CD14-positive monocyte (primary cell): ENCODE data around the gene LAMB4. TPM values are rescaled to one million over a fixed set of nuclear protein-coding genes. Genes with fewer than 3 reads are reported as not detected.

Experiments
- DNase-seq, 3 donors: peaks; one replicate each; pipeline ENCODE4 v3.0.0-alpha.2; 2011 to 2022
- H2AFZ ChIP-seq: 2 replicates; pipeline ENCODE4 v1.6.0; 2012; ENCODE audit warnings: mild to moderate bottlenecking, low read depth, low read length, inconsistent platforms; ENCODE audit not compliant: insufficient read depth, poor library complexity, severe bottlenecking
- H3K27ac ChIP-seq, 2 donors: 1 replicate in 1 of 2; 2 replicates in 1 of 2; pipeline ENCODE4 v1.5.1; 2012 to 2013; ENCODE audit warnings: low read length in 2 of 2, control low read depth in 1 of 2, inconsistent platforms in 1 of 2, low read depth in 1 of 2, mild to moderate bottlenecking in 1 of 2
- H3K27me3 ChIP-seq, 2 donors: one replicate each; pipeline versions ENCODE4 v1.6.0 to v1.6.1; 2011 to 2013; ENCODE audit warnings: low read length in 2 of 2; ENCODE audit not compliant: control insufficient read depth in 2 of 2, insufficient read depth in 2 of 2
- H3K36me3 ChIP-seq, 2 donors: replicated peaks in 1 of 2; 1 replicate in 1 of 2; 2 replicates in 1 of 2; pipeline versions ENCODE4 v1.5.1 to v1.6.1; 2012 to 2013; ENCODE audit warnings: low read length in 2 of 2, control low read depth in 1 of 2, inconsistent platforms in 1 of 2, mild to moderate bottlenecking in 1 of 2; ENCODE audit not compliant: insufficient read depth in 2 of 2, control insufficient read depth in 1 of 2
- H3K4me1 ChIP-seq, 2 donors: 1 replicate in 1 of 2; 2 replicates in 1 of 2; pipeline versions ENCODE4 v1.5.1 to v1.6.1; 2012 to 2013; ENCODE audit warnings: low read length in 2 of 2, control low read depth in 1 of 2, inconsistent platforms in 1 of 2, mild to moderate bottlenecking in 1 of 2, moderate library complexity in 1 of 2; ENCODE audit not compliant: insufficient read depth in 2 of 2, control insufficient read depth in 1 of 2
- H3K4me2 ChIP-seq: replicated peaks from 2 replicates; pipeline ENCODE3; 2012; ENCODE audit warnings: low read length, moderate library complexity, mild to moderate bottlenecking; ENCODE audit not compliant: poor library complexity, severe bottlenecking; ENCODE audit errors: extremely low read depth
- H3K4me3 ChIP-seq, 3 experiments: fragments of 200-600 bp in 1 of 3; sonication (generic) in 1 of 3; replicated peaks in 1 of 3; 1 replicate in 2 of 3; 2 replicates in 1 of 3; pipeline ENCODE4 v1.5.1; 2011 to 2013; ENCODE audit warnings: low read length in 3 of 3, mild to moderate bottlenecking in 3 of 3, control low read depth in 2 of 3, low read depth in 2 of 3, inconsistent platforms in 1 of 3, moderate library complexity in 1 of 3
- H3K79me2 ChIP-seq: 2 replicates; pipeline ENCODE4 v1.6.0; 2012; ENCODE audit warnings: mild to moderate bottlenecking, control low read depth, inconsistent platforms, low read length, moderate library complexity; ENCODE audit not compliant: insufficient read depth
- H3K9ac ChIP-seq: 2 replicates; pipeline ENCODE4 v1.6.0; 2017; ENCODE audit warnings: low read length, mild to moderate bottlenecking; ENCODE audit not compliant: insufficient read depth, poor library complexity, severe bottlenecking
- H3K9me3 ChIP-seq, 2 donors: replicated peaks in 1 of 2; 1 replicate in 1 of 2; 2 replicates in 1 of 2; pipeline versions ENCODE4 v1.5.1 to v1.6.1; 2012 to 2013; ENCODE audit warnings: low read length in 2 of 2, control low read depth in 1 of 2; ENCODE audit not compliant: control insufficient read depth in 1 of 2, insufficient read depth in 1 of 2
- H4K20me1 ChIP-seq: 2 replicates; pipeline ENCODE4 v1.6.0; 2012; ENCODE audit warnings: mild to moderate bottlenecking, low read length, control low read depth, moderate library complexity; ENCODE audit not compliant: insufficient read depth
- H3K27ac Mint-ChIP-seq, 7 donors: one replicate each; pipeline ENCODE4 v1.8.0; 2020; ENCODE audit warnings: mild to moderate bottlenecking in 7 of 7, mixed read lengths in 7 of 7, moderate library complexity in 6 of 7, inconsistent platforms in 2 of 7
- H3K27me3 Mint-ChIP-seq, 3 donors: one replicate each; pipeline ENCODE4 v1.8.0; 2021 to 2022; ENCODE audit warnings: low read depth in 3 of 3, mild to moderate bottlenecking in 3 of 3, mixed read lengths in 3 of 3, moderate library complexity in 3 of 3, inconsistent platforms in 1 of 3
- H3K36me3 Mint-ChIP-seq, 2 donors: one replicate each; pipeline ENCODE4 v1.8.0; 2020; ENCODE audit warnings: mixed read lengths in 2 of 2, inconsistent platforms in 1 of 2, mild to moderate bottlenecking in 1 of 2
- H3K4me1 Mint-ChIP-seq: one replicate; pipeline ENCODE4 v1.8.0; 2020; ENCODE audit warnings: mild to moderate bottlenecking, mixed read lengths
- H3K4me3 Mint-ChIP-seq, 2 donors: one replicate each; pipeline ENCODE4 v1.8.0; 2020; ENCODE audit warnings: mild to moderate bottlenecking in 2 of 2, mixed read lengths in 2 of 2, moderate library complexity in 1 of 2
- H3K9me3 Mint-ChIP-seq, 7 donors: one replicate each; pipeline ENCODE4 v1.8.0; 2020 to 2022; ENCODE audit warnings: mixed read lengths in 7 of 7, mild to moderate bottlenecking in 6 of 7, moderate library complexity in 6 of 7, inconsistent platforms in 2 of 7
- WGBS: methylation state at CpG from one replicate; pipeline ENCODE4 v1.1.5; 2013; ENCODE audit warnings: missing lambda C conversion rate; ENCODE audit not compliant: insufficient coverage; 5-methylcytosine and 5-hydroxymethylcytosine counted together
- intact Hi-C, 2 donors: fragments of 100-400 bp; cut with micrococcal nuclease; formaldehyde crosslinking; loops; one replicate each; pipeline versions ENCODE4 v1.15.0 to v1.15.1; 2023
- polyA plus RNA-seq, 3 donors: library from polyadenylated mRNA; depleted of rRNA in 1 of 3; unstranded in 2 of 3; stranded (reverse) in 1 of 3; fragments of 300-500 nt in 2 of 3; fragments of >200 nt in 1 of 3; fragmentation: Illumina TruSeq in 2 of 3; gene quantifications; 1 replicate in 2 of 3; 2 replicates in 1 of 3; pipeline ENCODE4 v1.2.3, GENCODE V29; 2012 to 2021
- TF ChIP-seq, protein P1 (sequence below): fragments of 200-600 bp; IDR thresholded peaks from one replicate; pipeline ENCODE4 v1.8.0; 2022; ENCODE audit warnings: antibody characterized with exemption, mild to moderate bottlenecking

Gene LAMB4
- polyA plus RNA-seq, 3 donors = not detected

GRCh38 chr7:108067844-108068243 lies 62.3 kb downstream of the LAMB4 start:
- peaks cover 0 to 5% (median 1%) of the 10 kb centered on the region in 3 donors for H3K27me3 Mint-ChIP-seq
- no peaks in the 10 kb centered on the region for H3K36me3 Mint-ChIP-seq

GRCh38 chr7:108066486-108066885 lies 63.7 kb downstream of the LAMB4 start:
- Mint-ChIP-seq H3K4me1 (no peaks in the 10 kb centered on the region), H3K27me3 (peaks cover 1 to 4% (median 2%) of the 10 kb centered on the region in 3 donors), H3K36me3 (no peaks in the 10 kb centered on the region), H3K27ac (no peak overlapping the region), H3K9me3 (peaks cover 0 to 1% (median 0%) of the 10 kb centered on the region in 7 donors), H3K4me3 (no peak overlapping the region)
- no peak overlapping the region for H3K4me2 ChIP-seq
- TF ChIP-seq, protein P1, sequence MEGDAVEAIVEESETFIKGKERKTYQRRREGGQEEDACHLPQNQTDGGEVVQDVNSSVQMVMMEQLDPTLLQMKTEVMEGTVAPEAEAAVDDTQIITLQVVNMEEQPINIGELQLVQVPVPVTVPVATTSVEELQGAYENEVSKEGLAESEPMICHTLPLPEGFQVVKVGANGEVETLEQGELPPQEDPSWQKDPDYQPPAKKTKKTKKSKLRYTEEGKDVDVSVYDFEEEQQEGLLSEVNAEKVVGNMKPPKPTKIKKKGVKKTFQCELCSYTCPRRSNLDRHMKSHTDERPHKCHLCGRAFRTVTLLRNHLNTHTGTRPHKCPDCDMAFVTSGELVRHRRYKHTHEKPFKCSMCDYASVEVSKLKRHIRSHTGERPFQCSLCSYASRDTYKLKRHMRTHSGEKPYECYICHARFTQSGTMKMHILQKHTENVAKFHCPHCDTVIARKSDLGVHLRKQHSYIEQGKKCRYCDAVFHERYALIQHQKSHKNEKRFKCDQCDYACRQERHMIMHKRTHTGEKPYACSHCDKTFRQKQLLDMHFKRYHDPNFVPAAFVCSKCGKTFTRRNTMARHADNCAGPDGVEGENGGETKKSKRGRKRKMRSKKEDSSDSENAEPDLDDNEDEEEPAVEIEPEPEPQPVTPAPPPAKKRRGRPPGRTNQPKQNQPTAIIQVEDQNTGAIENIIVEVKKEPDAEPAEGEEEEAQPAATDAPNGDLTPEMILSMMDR = no peak
- no peaks in the 10 kb centered on the region for H3K4me1 ChIP-seq
- no peaks in the 10 kb centered on the region for H3K9me3 ChIP-seq
- no peak overlapping the region for H3K4me3 ChIP-seq
- no peaks in the 10 kb centered on the region for H3K36me3 ChIP-seq
- intact Hi-C loops = no loop called here
- H2AFZ ChIP-seq = no peak overlapping the region
- no peaks in the 10 kb centered on the region for H3K79me2 ChIP-seq
- no peak overlapping the region for H3K27ac ChIP-seq
- no peaks in the 10 kb centered on the region for H3K27me3 ChIP-seq
- 100% methylated on average over 3 of the region's 9 CpGs for WGBS
- H3K9ac ChIP-seq = no peak overlapping the region
- H4K20me1 ChIP-seq = no peaks in the 10 kb centered on the region
- DNase-seq = no peak

More at GRCh38 chr7:108067844-108068243, 62.3 kb downstream of the LAMB4 start:
- Histone ChIP-seq H2AFZ (no peak overlapping the region), H3K27me3 (no peaks in the 10 kb centered on the region), H4K20me1 (no peaks in the 10 kb centered on the region), H3K36me3 (no peaks in the 10 kb centered on the region), H3K9ac (no peak overlapping the region), H3K4me3 (no peak overlapping the region), H3K4me2 (no peak overlapping the region), H3K27ac (no peak overlapping the region), H3K9me3 (no peaks in the 10 kb centered on the region), H3K79me2 (no peaks in the 10 kb centered on the region), H3K4me1 (no peaks in the 10 kb centered on the region)
- Mint-ChIP-seq H3K27ac (no peak overlapping the region), H3K4me3 (no peak overlapping the region), H3K4me1 (no peaks in the 10 kb centered on the region), H3K9me3 (no peaks in the 10 kb centered on the region)
- DNase-seq = no peak
- TF ChIP-seq, protein P1 = no peak
- 84% methylated on average over 5 of the region's 7 CpGs for WGBS
- intact Hi-C loops = no loop called here
